ENCODE measurements around the gene TMEM200A. TPM values are rescaled to one million over a fixed set of nuclear protein-coding genes. Genes with fewer than 3 reads are reported as not detected.
A peak's percentile ranks its signal among the peaks of the same experiment; 100 is the strongest.

The TMEM200A gene
- total and polyA plus RNA-seq, 2 donors (not counting 3 experiments of a cell fraction or from before 2014, with no cell fraction given), result 0.58 to 0.75 TPM

- peak; percentile 18 for TF ChIP-seq FOS (IDR thresholded peaks at IDR 0.05; ENCODE audit: borderline replicate concordance, insufficient read depth, low read length)
- no peak for TF ChIP-seq POLR2AphosphoS5 (IDR thresholded peaks at IDR 0.05; ENCODE audit: insufficient read depth, low read depth, low read length)
- peak; percentile 41 for TF ChIP-seq GATA2 (IDR thresholded peaks at IDR 0.05; ENCODE audit: insufficient read depth, insufficient read length, low read depth, low read length)
- no peak overlapping the region for H2AFZ ChIP-seq (ENCODE audit: low read depth, low read length)
- intact Hi-C loops (cut with micrococcal nuclease) (no loop called here), dilution Hi-C loops (cut with MboI; ENCODE audit: extremely low pct_ligation_motif_present, low sequenced_read_pairs) (no loop called here)
- ChIA-PET POLR2A (no interaction called here), CTCF (interaction anchor here (0.9 kb wide), 1 partner anchor 19 kb away, joined by 3 read pairs; no protein-coding TSS in a partner anchor)
- no peak overlapping the region for H3K4me3 ChIP-seq (replicated peaks in 1 of 3; ENCODE audit: insufficient read depth in 1 of 3, low read depth in 1 of 3, low read length in 3 of 3)
- no peak overlapping the region for H3K4me2 ChIP-seq (ENCODE audit: insufficient read depth, low read length)
- H3K36me3 ChIP-seq (ENCODE audit: control insufficient read depth in 2 of 2, extremely low read depth in 1 of 2, insufficient read depth in 2 of 2, low read length in 2 of 2), result no peaks in the 10 kb centered on the region
- no peaks in the 10 kb centered on the region for H4K20me1 ChIP-seq (replicated peaks; ENCODE audit: control insufficient read depth, extremely low read depth, insufficient read depth, low read length)
- H3K9ac ChIP-seq (replicated peaks; ENCODE audit: extremely low read depth, insufficient read depth, low read length), result no peak overlapping the region
- no peaks in the 10 kb centered on the region for H3K9me3 ChIP-seq (replicated peaks; ENCODE audit: control insufficient read depth, insufficient read depth, low read length)
- DNase-seq (ENCODE audit: low read depth, low spot score) (no peak), FAIRE-seq (no peak)
- BruUV-seq (replicated peaks), result no TSS peak
- H3K9me1 ChIP-seq (replicated peaks; ENCODE audit: control insufficient read depth, extremely low read depth, insufficient read depth, low read length), result no peaks in the 10 kb centered on the region
- H3K27ac ChIP-seq (ENCODE audit: insufficient read depth, low read depth, low read length), result no peak overlapping the region
- no peaks in the 10 kb centered on the region for H3K4me1 ChIP-seq (ENCODE audit: control insufficient read depth, extremely low read depth, insufficient read depth, low read length)
- H3K27me3 ChIP-seq (ENCODE audit: control insufficient read depth in 2 of 2, insufficient read depth in 2 of 2, low read length in 2 of 2), result no peaks in the 10 kb centered on the region
- no peaks in the 10 kb centered on the region for H3K79me2 ChIP-seq (ENCODE audit: control insufficient read depth, insufficient read depth, low read length)
Observed at GRCh38 chr6:130417951-130418350, 52.1 kb downstream of the TMEM200A start.

- FAIRE-seq (no peak), DNase-seq (ENCODE audit: low read depth, low spot score) (no peak)
- H3K4me1 ChIP-seq (ENCODE audit: control insufficient read depth, extremely low read depth, insufficient read depth, low read length), result no peaks in the 10 kb centered on the region
- H3K9me1 ChIP-seq (replicated peaks; ENCODE audit: control insufficient read depth, extremely low read depth, insufficient read depth, low read length), result no peaks in the 10 kb centered on the region
- no peak overlapping the region for H3K9ac ChIP-seq (replicated peaks; ENCODE audit: extremely low read depth, insufficient read depth, low read length)
- intact Hi-C loops (cut with micrococcal nuclease), result no loop called here
- no peaks in the 10 kb centered on the region for H4K20me1 ChIP-seq (replicated peaks; ENCODE audit: control insufficient read depth, extremely low read depth, insufficient read depth, low read length)
- no peaks in the 10 kb centered on the region for H3K9me3 ChIP-seq (replicated peaks; ENCODE audit: control insufficient read depth, insufficient read depth, low read length)
- ChIA-PET POLR2A (no interaction called here), CTCF (interaction anchor here (1.2 kb wide), 1 partner anchor 10 kb away, joined by 3 read pairs; no protein-coding TSS in a partner anchor)
- dilution Hi-C loops (cut with MboI; ENCODE audit: extremely low pct_ligation_motif_present, low sequenced_read_pairs), result no loop called here
- H3K36me3 ChIP-seq (ENCODE audit: control insufficient read depth in 2 of 2, extremely low read depth in 1 of 2, insufficient read depth in 2 of 2, low read length in 2 of 2), result no peaks in the 10 kb centered on the region
- BruUV-seq (replicated peaks), result no TSS peak
- H3K4me3 ChIP-seq (replicated peaks in 1 of 3; ENCODE audit: insufficient read depth in 1 of 3, low read depth in 1 of 3, low read length in 3 of 3), result no peak overlapping the region
- no peak overlapping the region for H3K4me2 ChIP-seq (ENCODE audit: insufficient read depth, low read length)
- TF ChIP-seq CTCF (IDR thresholded peaks at IDR 0.05; ENCODE audit: extremely low read depth in 1 of 2, insufficient read depth in 1 of 2, low read depth in 1 of 2, low read length in 2 of 2) (no peak), POLR2A (IDR thresholded peaks at IDR 0.05; ENCODE audit: low read depth, low read length) (no peak), POLR2AphosphoS5 (IDR thresholded peaks at IDR 0.05; ENCODE audit: insufficient read depth, low read depth, low read length) (no peak), GATA2 (IDR thresholded peaks at IDR 0.05; ENCODE audit: insufficient read depth, insufficient read length, low read depth, low read length) (no peak), JUN (IDR thresholded peaks at IDR 0.05; ENCODE audit: borderline replicate concordance, insufficient read depth, insufficient read length, low read depth) (no peak), MAX (IDR thresholded peaks at IDR 0.05; ENCODE audit: insufficient read depth, insufficient read length) (no peak)
- no peak overlapping the region for H3K27ac ChIP-seq (ENCODE audit: insufficient read depth, low read depth, low read length)
- no peaks in the 10 kb centered on the region for H3K27me3 ChIP-seq (ENCODE audit: control insufficient read depth in 2 of 2, insufficient read depth in 2 of 2, low read length in 2 of 2)
- no peak overlapping the region for H2AFZ ChIP-seq (ENCODE audit: low read depth, low read length)
- no peaks in the 10 kb centered on the region for H3K79me2 ChIP-seq (ENCODE audit: control insufficient read depth, insufficient read depth, low read length)
Observed at GRCh38 chr6:130420911-130421310, 55.1 kb downstream of the TMEM200A start.

Measured in endothelial cell of umbilical vein (primary cell).